ENCODE data around the gene HCST. TPM values are rescaled to one million over a fixed set of nuclear protein-coding genes. Genes with fewer than 3 reads are reported as not detected.
A peak's percentile ranks its signal among the peaks of the same experiment; 100 is the strongest.

The HCST gene
- total and polyA plus RNA-seq, 4 experiments from 2014 or later = 66.2 to 684 (median 321) TPM

- no peaks in the 10 kb centered on the region for H3K27me3 Mint-ChIP-seq
- peaks cover 0 to 11% (median 6%) of the 10 kb centered on the region in 8 donors for H3K9me3 Mint-ChIP-seq
- peaks cover 0 to 11% of the 10 kb centered on the region in 2 donors for H3K36me3 Mint-ChIP-seq
- H3K27ac Mint-ChIP-seq = no peak overlapping the region
- Histone ChIP-seq H3K9me3 (ENCODE audit: control insufficient read depth in 1 of 2, low read length in 2 of 2) (no peaks in the 10 kb centered on the region), H3K27me3 (ENCODE audit: insufficient read depth, low read length) (no peaks in the 10 kb centered on the region), H3K27ac (ENCODE audit: low read depth, low read length) (no peak overlapping the region), H3K36me3 (ENCODE audit: insufficient read depth, low read length) (no peaks in the 10 kb centered on the region), H3K4me3 (ENCODE audit: low read length in 2 of 2) (no peak overlapping the region), H3K4me1 (ENCODE audit: insufficient read depth, low read length) (no peaks in the 10 kb centered on the region)
- no peak for DNase-seq
- intact Hi-C loops (cut with micrococcal nuclease) = no loop called here
- H3K4me1 Mint-ChIP-seq = peaks cover 0 to 2% (median 0%) of the 10 kb centered on the region in 4 donors
- ChIA-PET CTCF (ENCODE audit: partially characterized antibody) (interaction anchor here (1.2 kb wide), 1 partner anchor 37 kb away, joined by 3 read pairs; no protein-coding TSS in a partner anchor), POLR2A (ENCODE audit: partially characterized antibody) (interaction anchor here (0.9 kb wide), 1 partner anchor 20 kb away, joined by 5 read pairs; the partner anchor contains the start of gene NFKBID)
- H3K4me3 Mint-ChIP-seq = no peak overlapping the region
These were observed 18.7 kb downstream of the HCST start for GRCh38 chr19:35921012-35921411.

GRCh38 chr19:35925501-35925900 is 23.2 kb downstream of the HCST start:
- H3K27me3 ChIP-seq (ENCODE audit: insufficient read depth, low read length) = no peaks in the 10 kb centered on the region
- Mint-ChIP-seq H3K4me1 (peaks cover 13 to 32% (median 18%) of the 10 kb centered on the region in 4 donors), H3K27ac (peak overlapping the region in 1 of 7 donors; percentile 32), H3K9me3 (peaks cover 0 to 14% (median 7%) of the 10 kb centered on the region in 8 donors), H3K27me3 (no peaks in the 10 kb centered on the region), H3K36me3 (peaks cover 0 to 14% of the 10 kb centered on the region in 2 donors), H3K4me3 (no peak overlapping the region)
- no peak for DNase-seq
- peaks cover 22% of the 10 kb centered on the region for H3K4me1 ChIP-seq (ENCODE audit: insufficient read depth, low read length)
- H3K4me3 ChIP-seq (ENCODE audit: low read length in 2 of 2) = no peak overlapping the region
- intact Hi-C loops (cut with micrococcal nuclease) = no loop called here
- ChIA-PET CTCF (ENCODE audit: partially characterized antibody) (interaction anchor here (0.6 to 1.6 kb wide), 4 partner anchors 8 to 231 kb away, joined by 3 to 4 read pairs (median 3); partner anchors contain the start of gene NFKBID), POLR2A (ENCODE audit: partially characterized antibody) (interaction anchor here (1.2 to 2.4 kb wide), 4 partner anchors 21 to 43 kb away, joined by 3 to 11 read pairs (median 4); partner anchors contain the start of gene NFKBID)
- H3K27ac ChIP-seq (ENCODE audit: low read depth, low read length) = no peak overlapping the region
- no peaks in the 10 kb centered on the region for H3K36me3 ChIP-seq (ENCODE audit: insufficient read depth, low read length)
- no peaks in the 10 kb centered on the region for H3K9me3 ChIP-seq (ENCODE audit: control insufficient read depth in 1 of 2, low read length in 2 of 2)

GRCh38 chr19:35928507-35928906 is 26.2 kb downstream of the HCST start:
- H3K27ac ChIP-seq (ENCODE audit: low read depth, low read length) = no peak overlapping the region
- Mint-ChIP-seq H3K4me1 (peaks cover 23 to 47% (median 32%) of the 10 kb centered on the region in 4 donors), H3K9me3 (peaks cover 0 to 14% (median 7%) of the 10 kb centered on the region in 8 donors), H3K4me3 (peak overlapping the region in 2 of 8 donors; percentile 8 to 12), H3K36me3 (peaks cover 0 to 14% of the 10 kb centered on the region in 2 donors), H3K27ac (peak overlapping the region in 4 of 7 donors; percentile 42 to 73 (median 64)), H3K27me3 (no peaks in the 10 kb centered on the region)
- intact Hi-C loops (cut with micrococcal nuclease) = no loop called here
- ChIA-PET POLR2A (ENCODE audit: partially characterized antibody) (interaction anchor here (0.9 to 3.6 kb wide), 3 partner anchors 24 to 38 kb away, joined by 4 to 73 read pairs (median 5); partner anchors contain the start of gene HCST), CTCF (ENCODE audit: partially characterized antibody) (interaction anchor here (2.0 to 7.2 kb wide), 2 partner anchors 25 to 47 kb away, joined by 5 to 125 read pairs; no protein-coding TSS in a partner anchor)
- no peaks in the 10 kb centered on the region for H3K27me3 ChIP-seq (ENCODE audit: insufficient read depth, low read length)
- H3K36me3 ChIP-seq (ENCODE audit: insufficient read depth, low read length) = no peaks in the 10 kb centered on the region
- peak in 1 of 5 donors; percentile 2 for DNase-seq
- no peak overlapping the region for H3K4me3 ChIP-seq (ENCODE audit: low read length in 2 of 2)
- H3K4me1 ChIP-seq (ENCODE audit: insufficient read depth, low read length) = peaks cover 36% of the 10 kb centered on the region
- H3K9me3 ChIP-seq (ENCODE audit: control insufficient read depth in 1 of 2, low read length in 2 of 2) = no peaks in the 10 kb centered on the region

GRCh38 chr19:35929876-35930275 is 27.5 kb downstream of the HCST start:
- H3K4me3 ChIP-seq (ENCODE audit: low read length in 2 of 2) = peak overlapping the region in 1 of 2 donors; percentile 40
- H3K27ac ChIP-seq (ENCODE audit: low read depth, low read length) = peak overlapping the region; percentile 42
- intact Hi-C loops (cut with micrococcal nuclease) = no loop called here
- H3K36me3 ChIP-seq (ENCODE audit: insufficient read depth, low read length) = no peaks in the 10 kb centered on the region
- Mint-ChIP-seq H3K27me3 (no peaks in the 10 kb centered on the region), H3K4me1 (peaks cover 23 to 51% (median 32%) of the 10 kb centered on the region in 4 donors), H3K9me3 (peaks cover 0 to 14% (median 7%) of the 10 kb centered on the region in 8 donors), H3K27ac (peak overlapping the region; percentile 70 to 95 (median 91)), H3K4me3 (peak overlapping the region; percentile 70 to 86 (median 73)), H3K36me3 (peaks cover 0 to 14% of the 10 kb centered on the region in 2 donors)
- H3K9me3 ChIP-seq (ENCODE audit: control insufficient read depth in 1 of 2, low read length in 2 of 2) = no peaks in the 10 kb centered on the region
- POLR2A ChIA-PET (ENCODE audit: partially characterized antibody) = interaction anchor here (0.7 to 6.0 kb wide), 12 partner anchors 23 to 282 kb away, joined by 3 to 89 read pairs (median 6); partner anchors contain the start of genes APLP1, COX6B1, HCST and NFKBID
- H3K27me3 ChIP-seq (ENCODE audit: insufficient read depth, low read length) = no peaks in the 10 kb centered on the region
- CTCF ChIA-PET (ENCODE audit: partially characterized antibody) = interaction anchor here (1.1 to 7.2 kb wide), 5 partner anchors 26 to 237 kb away, joined by 4 to 125 read pairs (median 5); no protein-coding TSS in a partner anchor
- H3K4me1 ChIP-seq (ENCODE audit: insufficient read depth, low read length) = peaks cover 36% of the 10 kb centered on the region
- peak; percentile 40 to 62 (median 58) for DNase-seq

GRCh38 chr19:35931161-35931873 is 29.0 kb downstream of the HCST start:
- Mint-ChIP-seq H3K36me3 (peaks cover 0 to 2% of the 10 kb centered on the region in 2 donors), H3K4me3 (peak overlapping the region; percentile 76 to 85 (median 80)), H3K27me3 (no peaks in the 10 kb centered on the region), H3K4me1 (peaks cover 27 to 62% (median 38%) of the 10 kb centered on the region in 4 donors), H3K9me3 (peaks cover 0 to 2% (median 0%) of the 10 kb centered on the region in 8 donors), H3K27ac (peak overlapping the region; percentile 86 to 97 (median 95))
- peak; percentile 99 to 100 (median 100) for DNase-seq
- no peaks in the 10 kb centered on the region for H3K27me3 ChIP-seq (ENCODE audit: insufficient read depth, low read length)
- ChIA-PET POLR2A (ENCODE audit: partially characterized antibody) (interaction anchor here (0.6 to 6.0 kb wide), 19 partner anchors 15 to 229 kb away, joined by 3 to 89 read pairs (median 4); partner anchors contain the start of genes APLP1, HCST, IGFLR1 and LIN37), CTCF (ENCODE audit: partially characterized antibody) (interaction anchor here (0.7 to 7.2 kb wide), 10 partner anchors 18 to 239 kb away, joined by 3 to 125 read pairs (median 4); partner anchors contain the start of genes APLP1 and TYROBP)
- H3K36me3 ChIP-seq (ENCODE audit: insufficient read depth, low read length) = no peaks in the 10 kb centered on the region
- intact Hi-C loops (cut with micrococcal nuclease) = loop anchor here (1.0 kb wide), 9 partner anchors 28 to 283 kb away; partner anchors contain the start of genes PROSER3, PSENEN, TBCB and U2AF1L4
- H3K4me3 ChIP-seq (ENCODE audit: low read length in 2 of 2) = peak overlapping the region in 1 of 2 donors; percentile 49
- peaks cover 47% of the 10 kb centered on the region for H3K4me1 ChIP-seq (ENCODE audit: insufficient read depth, low read length)
- no peaks in the 10 kb centered on the region for H3K9me3 ChIP-seq (ENCODE audit: control insufficient read depth in 1 of 2, low read length in 2 of 2)
- peak overlapping the region; percentile 54 for H3K27ac ChIP-seq (ENCODE audit: low read depth, low read length)

GRCh38 chr19:35931874-35932202 is 29.5 kb downstream of the HCST start:
- H3K4me3 ChIP-seq (ENCODE audit: low read length in 2 of 2) = no peak overlapping the region
- intact Hi-C loops (cut with micrococcal nuclease) = loop anchor here (1.0 kb wide), 9 partner anchors 27 to 282 kb away; partner anchors contain the start of genes PROSER3, PSENEN, TBCB and U2AF1L4
- H3K27me3 Mint-ChIP-seq = no peaks in the 10 kb centered on the region
- CTCF ChIA-PET (ENCODE audit: partially characterized antibody) = interaction anchor here (1.0 to 7.2 kb wide), 8 partner anchors 27 to 239 kb away, joined by 3 to 125 read pairs (median 4); no protein-coding TSS in a partner anchor
- no peak for DNase-seq
- no peaks in the 10 kb centered on the region for H3K36me3 ChIP-seq (ENCODE audit: insufficient read depth, low read length)
- H3K27ac ChIP-seq (ENCODE audit: low read depth, low read length) = peak overlapping the region; percentile 25
- peak overlapping the region in 2 of 8 donors; percentile 79 to 85 for H3K4me3 Mint-ChIP-seq
- POLR2A ChIA-PET (ENCODE audit: partially characterized antibody) = interaction anchor here (0.7 to 6.0 kb wide), 14 partner anchors 15 to 190 kb away, joined by 3 to 89 read pairs (median 4); partner anchors contain the start of genes APLP1, HCST, IGFLR1 and LIN37
- H3K4me1 ChIP-seq (ENCODE audit: insufficient read depth, low read length) = peaks cover 51% of the 10 kb centered on the region
- no peaks in the 10 kb centered on the region for H3K9me3 ChIP-seq (ENCODE audit: control insufficient read depth in 1 of 2, low read length in 2 of 2)
- H3K27me3 ChIP-seq (ENCODE audit: insufficient read depth, low read length) = no peaks in the 10 kb centered on the region
- peaks cover 0 to 2% of the 10 kb centered on the region in 2 donors for H3K36me3 Mint-ChIP-seq
- peak overlapping the region; percentile 15 to 97 (median 86) for H3K27ac Mint-ChIP-seq
- H3K4me1 Mint-ChIP-seq = peaks cover 24 to 59% (median 37%) of the 10 kb centered on the region in 4 donors
- H3K9me3 Mint-ChIP-seq = peaks cover 0 to 2% (median 0%) of the 10 kb centered on the region in 8 donors
